GM21619 (cell line): ENCODE data around the gene ZNF19.
A peak's percentile ranks its signal among the peaks of the same experiment; 100 is the strongest.

Source experiments
- ATAC-seq: cut with Tn5 transposase; IDR thresholded peaks from one replicate; pipeline ENCODE4 v1.9.1; 2021; ENCODE audit not compliant: unreplicated experiment

Gene ZNF19

DNA sequence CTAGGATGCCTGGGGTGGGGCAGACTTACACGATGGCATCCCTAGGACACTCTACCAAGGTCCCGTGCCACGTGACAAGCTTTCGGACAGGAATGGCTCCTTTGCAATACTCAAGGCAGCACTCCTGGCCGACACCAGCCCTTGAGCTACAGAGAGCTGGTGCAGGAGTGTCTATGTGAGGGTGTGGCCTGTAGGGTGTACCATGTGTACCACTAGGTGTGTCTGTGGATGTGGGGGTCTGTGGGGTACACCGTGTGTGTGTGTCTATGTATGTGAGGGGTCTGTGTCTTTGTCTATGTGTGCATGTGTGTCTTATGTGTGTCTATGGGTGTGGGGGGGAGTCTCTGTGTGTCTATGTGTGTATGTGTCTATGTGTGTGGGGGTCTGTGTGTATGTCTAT, 45.4 kb downstream of the ZNF19 start:
- ATAC-seq, result no peak

DNA sequence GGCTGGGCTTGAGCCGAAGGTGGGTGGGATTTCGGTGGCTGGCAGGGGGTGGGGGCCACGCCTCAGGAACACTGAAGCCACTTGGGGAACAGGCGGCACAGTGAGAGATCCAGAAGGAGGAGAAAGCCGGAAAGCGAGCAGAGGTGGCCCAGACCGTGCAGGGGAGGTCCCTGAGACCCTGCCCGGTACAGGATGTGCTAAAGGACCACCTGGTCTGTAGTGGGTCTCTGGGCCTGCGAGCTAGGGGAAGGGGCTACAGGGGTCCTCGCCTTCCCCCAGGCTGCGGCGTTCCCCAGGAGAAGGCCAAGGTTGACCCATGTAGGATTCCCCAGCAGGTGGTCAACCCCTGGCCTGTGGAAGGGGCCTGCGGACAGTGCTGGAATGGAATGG, 47.1 kb downstream of the ZNF19 start, which contains the start of gene TLE7:
Gene TLE7, minus strand, starts transcription at position 4 of the 390 bp plus-strand sequence. CDS start 8,730 bp downstream, outside the sequence.
- ATAC-seq, result no peak

DNA sequence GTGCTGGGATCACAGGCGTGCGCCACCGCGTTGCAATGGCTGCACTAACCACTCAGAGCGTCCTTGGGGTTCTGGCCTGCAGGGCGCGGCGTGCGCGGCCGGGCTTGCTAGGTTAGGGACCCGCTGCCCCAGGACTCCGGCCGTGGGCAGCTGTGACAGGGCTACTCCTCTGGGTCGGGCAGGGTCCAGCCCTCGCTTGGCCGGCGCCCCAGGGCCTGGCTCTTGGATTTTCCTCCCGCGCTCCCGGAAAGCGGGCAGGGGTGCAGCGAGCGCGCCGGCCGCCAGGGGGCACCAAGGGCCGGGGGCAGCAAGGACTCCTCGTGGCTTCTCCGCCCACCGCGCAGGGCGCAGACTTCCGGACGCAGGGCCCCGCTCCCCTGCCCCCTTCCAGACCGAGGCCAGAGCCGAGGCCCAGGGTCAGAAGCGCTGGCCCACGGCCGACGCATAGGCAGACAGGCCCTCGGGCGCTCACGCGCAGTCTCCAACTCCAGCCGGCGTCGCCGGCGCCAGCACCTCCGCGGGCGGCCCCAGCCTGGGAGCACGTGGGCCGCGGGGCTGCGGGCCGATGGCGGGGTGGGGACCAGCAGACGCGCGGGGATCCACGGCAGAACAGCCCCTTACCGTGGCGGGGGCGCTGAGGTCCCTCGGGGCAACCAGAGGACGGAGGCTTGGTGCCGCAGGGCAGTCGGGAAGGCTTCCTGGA, 47.6 kb downstream of the ZNF19 start:
- ATAC-seq, result no peak

DNA sequence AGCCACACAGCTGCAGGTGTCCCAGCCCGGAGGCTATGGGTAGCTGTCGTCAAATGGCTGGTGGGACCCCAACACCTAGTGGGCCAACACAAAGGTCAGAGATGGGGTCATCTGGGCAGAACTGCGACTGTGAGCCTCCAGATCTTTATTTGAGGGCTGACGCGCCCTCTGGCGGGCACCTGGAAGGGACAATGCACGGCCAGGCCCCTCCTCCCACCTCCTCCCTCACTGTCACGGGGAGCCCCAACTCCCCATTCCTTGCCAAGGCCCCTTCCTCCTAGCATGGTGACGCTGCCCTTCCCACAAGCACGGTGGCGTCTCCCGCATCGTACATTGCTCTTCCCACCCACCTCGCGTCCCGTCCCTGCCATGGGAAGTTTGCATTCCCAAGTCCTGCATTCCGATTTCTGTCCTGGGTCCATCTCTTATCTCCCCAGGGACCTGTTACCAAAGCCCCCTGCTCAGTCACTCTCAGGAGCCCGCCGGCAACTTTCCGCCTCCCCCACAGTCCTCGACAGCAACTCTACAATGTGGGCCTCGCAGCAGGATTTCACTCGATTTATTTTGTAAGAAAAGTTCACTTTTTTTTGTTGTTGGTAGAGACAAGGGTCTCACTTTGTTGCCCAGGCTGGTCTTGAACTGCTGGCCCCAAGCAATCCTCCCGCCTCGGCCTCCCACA, 48.3 kb downstream of the ZNF19 start:
- ATAC-seq, result no peak

DNA sequence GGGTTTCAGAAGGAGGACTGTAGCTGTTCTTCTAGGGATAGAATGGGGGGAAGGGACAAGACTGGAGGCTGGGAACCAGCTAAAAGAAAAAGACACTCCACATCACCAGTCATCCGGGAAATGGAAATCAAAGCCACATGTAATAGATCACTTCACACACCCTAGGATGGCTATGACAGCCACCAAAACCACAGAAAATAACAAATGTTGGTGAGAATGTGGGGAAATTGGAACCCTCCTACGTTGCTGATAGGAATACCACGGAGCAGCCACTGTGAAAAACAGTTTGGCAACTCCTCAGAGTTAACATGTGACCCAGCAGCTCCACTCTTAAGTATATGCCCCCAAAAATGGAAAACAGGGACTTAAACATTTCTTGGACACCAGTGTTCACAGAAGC, 49.6 kb downstream of the ZNF19 start:
- ATAC-seq, result no peak

DNA sequence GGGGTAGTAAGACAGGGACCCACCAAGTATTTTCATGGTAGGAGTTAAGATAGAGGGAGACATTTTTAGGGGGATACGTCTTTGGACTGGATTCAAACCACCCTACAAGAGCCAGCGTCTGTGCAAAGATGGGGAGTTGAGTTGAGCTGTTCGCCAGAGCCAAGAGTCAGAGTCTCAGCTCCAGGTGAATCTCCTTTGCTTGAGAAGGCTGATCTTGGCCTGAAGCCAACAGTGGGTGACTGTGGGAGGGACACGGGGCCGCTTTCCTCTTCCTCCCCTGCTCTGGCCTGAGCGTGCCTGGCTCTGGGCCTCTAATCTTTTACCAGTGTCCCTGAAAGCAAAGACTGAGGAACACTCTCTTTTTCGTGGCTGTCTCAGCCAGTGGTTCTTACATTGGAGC, 52.7 kb downstream of the ZNF19 start:
- no peak for ATAC-seq

DNA sequence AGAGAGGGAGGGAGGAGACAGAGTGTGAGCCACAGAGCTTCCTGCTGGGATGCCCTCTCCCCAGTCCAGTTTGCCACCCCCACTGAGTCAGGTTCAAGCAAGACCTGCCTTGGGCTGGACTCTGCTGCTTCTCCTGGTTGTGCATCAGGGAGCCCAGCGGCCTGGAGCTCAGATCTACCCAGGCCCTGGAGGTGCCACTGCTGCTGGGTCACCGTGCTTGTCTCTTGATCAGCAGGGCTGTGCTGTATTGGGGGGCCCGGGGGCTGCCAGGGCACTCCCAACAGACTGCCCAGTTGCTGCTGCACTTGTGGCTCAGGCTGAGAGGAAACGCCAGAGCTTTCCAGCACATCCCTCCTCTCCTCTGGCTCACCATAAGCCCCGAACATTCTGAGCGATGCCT, 56.2 kb downstream of the ZNF19 start:
- ATAC-seq, result no peak

DNA sequence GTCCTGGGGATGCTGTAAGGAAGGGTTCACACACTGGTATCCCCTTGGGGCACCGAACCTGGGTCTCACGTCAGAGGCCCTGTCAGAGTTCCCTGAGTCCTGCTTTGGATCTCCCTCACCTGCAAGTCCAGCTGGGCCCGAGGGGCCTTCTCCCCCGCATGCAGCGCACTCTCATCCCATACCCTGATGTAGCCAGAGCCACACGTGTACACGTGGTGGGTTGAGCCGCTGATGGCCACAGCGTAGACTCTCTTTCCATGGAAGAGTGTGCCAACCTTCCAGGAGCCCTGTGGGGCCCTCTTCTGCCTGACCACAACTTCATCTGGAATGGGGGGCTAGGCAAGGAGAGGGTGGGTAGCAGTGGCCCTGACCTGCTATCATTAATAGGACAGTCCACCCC, 57.1 kb downstream of the ZNF19 start:
- no peak for ATAC-seq

DNA sequence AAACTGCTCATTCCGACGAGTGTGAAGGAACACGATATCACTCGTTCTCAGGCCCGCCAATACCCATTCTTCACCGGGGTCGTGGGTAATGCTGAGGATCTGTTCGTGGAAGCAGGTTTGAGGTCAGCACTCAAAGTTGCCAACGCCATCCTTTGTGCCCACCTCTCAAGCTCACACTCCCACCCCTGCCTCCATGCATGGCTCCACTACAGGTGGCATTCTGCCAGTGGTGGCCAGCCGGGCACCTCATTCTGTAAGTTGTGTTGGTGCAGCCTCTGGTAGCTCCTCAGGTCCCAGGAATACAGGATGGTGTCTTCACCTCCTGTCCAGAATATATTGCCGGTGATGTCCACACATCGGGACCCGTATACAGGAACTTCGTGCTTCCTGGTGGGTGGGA, 57.9 kb downstream of the ZNF19 start:
- no peak for ATAC-seq

DNA sequence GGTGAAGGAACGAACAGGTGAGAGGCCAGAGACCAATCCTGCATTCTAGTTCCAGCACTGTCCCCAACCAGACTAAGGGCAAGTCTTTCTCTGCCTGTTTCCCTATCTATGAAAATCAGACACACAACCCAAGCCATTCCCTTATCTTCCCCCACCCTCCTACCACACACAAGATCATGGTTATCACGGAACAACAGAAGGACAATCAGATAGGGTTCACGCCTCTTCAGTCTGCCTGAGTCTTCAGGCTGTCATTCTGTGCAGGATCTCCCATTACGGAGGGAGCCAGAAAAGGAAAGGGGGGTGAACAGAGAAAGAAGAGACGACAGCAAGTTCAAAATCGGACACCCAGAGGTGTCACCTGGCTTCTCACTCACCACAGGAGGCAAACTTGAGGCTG, 58.4 kb downstream of the ZNF19 start:
- no peak for ATAC-seq

DNA sequence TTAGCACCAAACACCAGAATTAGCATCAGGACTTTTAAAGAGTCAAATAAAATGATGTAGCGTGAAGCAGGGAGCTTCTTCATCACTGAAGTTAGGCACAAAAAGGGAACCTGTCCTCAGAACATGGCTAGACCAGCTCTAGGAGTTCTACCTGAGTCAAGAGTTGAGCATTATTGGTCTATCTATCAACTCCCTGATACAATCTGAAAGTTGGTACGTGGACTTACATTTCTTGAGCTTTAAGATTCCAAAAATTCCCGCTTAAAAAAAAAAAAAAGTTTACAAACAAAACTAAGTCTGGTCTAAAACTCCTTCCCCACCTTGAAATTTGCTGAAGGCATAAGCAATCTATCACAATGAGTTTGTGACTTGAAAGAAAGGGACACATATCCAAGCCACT, 59.5 kb downstream of the ZNF19 start:
- no peak for ATAC-seq

DNA sequence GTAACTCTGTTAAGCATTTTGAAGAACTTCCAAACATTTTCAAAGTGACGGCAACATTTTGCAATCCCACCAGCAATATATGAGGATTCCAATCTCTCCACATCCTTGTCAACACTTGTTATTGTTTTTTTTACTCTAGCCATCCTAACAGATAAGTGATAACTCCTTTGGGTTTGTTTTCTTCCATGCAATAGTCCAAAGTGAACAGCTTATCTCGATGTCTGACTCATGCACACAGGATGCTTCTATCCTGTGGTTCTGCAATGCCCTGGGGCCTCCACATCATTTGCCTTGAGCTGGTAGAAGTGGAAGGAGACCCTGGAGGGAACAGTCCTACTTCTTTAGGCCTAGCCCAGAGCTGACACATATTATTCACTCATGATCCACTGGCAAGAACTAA, 60.2 kb downstream of the ZNF19 start:
- no peak for ATAC-seq

DNA sequence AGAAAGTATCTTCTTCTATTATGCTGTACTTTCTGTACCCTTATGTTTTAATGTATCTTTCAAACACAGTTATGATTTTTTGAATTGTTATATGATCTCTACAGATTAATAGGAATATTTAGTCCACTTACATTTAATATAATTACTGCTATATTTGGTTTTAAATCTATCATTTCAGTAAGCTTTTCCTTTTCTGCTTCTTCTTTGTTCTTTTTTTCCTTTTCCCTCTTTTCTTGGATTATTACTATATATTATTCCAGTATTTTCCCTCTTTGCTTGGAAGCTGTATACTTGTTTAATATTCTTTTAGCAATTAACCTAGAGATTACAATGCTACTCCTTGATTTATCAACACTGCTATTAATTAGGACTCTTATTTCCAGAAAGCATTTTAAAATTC, 60.7 kb downstream of the ZNF19 start:
- ATAC-seq, result no peak

DNA sequence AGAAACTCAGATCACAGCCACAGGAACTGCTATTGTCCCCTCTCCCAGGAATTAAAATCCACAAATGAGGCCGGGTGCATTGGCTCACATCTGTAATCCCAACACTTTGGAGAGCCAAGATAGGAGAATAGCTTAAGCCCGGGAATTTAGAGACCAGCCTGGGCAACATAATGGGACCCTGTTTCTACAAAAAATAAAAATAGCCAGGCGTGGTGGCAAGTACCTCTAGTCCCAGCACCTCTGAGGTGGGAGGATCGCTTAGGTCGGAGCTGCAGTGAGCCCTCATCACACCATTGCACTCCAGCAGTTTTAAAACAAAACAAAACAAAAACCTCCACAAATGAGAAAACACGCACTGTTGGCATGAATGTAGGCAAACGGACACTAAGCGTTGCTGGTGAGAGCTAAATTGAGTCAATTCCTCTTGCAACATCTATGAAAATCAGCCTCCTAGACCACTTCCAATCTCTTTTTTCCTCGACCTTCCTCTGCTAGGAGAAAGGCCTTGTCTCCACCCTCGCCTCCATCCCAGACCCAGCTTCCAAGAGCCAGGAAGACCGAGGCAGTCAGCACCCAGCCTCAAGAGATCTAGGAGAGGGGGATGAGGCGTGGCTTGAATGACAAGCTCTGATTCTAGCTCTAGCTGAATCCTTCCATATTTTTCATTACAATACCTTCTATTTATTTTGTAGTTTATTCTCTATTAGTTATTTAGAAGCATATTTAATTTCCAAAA, 62.1 kb downstream of the ZNF19 start:
- ATAC-seq, result no peak

DNA sequence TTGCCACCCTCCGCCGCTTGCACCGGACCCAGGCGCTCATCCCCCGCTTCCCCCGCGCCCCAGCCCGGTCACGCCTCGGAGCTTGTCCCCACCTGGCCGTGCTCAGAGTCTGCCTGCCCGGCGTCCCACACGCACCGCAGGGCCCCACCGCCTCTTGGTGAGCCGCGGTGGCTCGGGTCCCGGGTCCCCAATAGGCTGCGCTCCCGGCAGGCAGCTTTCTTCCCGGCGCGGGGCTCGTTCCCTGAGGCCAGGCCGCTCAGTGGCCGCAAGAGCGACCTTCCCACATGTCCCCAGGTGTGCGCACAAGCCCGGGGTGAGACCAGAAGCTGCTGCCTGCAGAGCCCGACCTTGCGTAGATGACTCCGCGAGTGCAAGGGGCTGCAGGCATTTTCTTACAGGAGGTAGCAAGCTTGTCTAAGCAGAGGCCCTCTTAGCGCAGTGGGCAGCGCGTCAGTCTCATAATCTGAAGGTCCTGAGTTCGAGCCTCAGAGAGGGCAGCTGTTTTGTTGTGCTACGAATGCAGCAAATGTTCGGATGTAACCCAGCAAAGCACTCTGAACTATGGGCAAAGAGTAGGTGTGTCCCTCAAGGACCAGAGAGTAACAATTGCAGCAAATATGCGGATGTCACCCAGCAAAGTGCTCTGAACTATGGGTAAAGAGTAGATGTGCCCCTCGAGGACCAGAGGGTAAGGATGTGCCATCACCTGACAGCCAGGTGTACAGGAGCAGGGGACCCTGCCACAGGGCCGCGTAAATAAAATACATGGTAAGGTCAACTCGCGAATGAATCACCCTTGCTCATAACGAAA, 62.9 kb downstream of the ZNF19 start:
- peak; percentile 73 for ATAC-seq

DNA sequence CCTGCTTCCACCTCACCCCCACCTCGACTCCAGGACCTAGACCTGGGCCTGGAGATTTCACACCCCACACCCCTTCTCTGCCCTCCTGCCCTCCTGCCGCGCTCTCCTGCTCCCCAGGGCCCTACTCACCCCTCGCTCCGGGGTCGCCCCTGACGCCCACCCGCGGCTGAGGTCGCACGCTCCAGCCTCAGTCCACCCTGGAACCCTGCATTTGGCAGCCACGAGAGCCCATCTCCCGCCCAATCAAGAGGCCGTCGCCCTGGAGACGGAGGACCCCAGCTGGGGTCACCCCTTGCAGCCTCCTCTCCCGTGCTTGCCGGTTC, 63.4 kb downstream of the ZNF19 start:
- ATAC-seq, result no peak

DNA sequence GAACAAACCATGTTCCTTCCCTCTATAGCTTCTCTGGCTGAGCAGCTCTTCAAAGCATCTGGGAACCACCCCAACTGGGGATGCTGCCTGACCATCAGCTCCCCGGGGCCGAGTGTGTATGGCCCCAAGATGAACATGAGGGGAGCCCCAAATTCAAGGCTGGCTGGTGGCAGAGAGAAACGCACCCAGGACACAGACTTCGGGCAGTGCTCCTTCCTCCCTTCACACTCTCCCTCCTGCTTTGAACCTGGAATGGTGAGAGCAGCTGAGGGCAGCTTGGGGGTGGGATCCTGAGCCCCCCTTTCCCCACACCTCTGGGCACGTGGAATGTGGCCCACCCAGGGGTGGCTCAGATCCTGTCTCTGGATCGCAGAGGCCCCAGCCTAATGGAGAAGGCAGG, 64.5 kb downstream of the ZNF19 start:
- ATAC-seq, result no peak

DNA sequence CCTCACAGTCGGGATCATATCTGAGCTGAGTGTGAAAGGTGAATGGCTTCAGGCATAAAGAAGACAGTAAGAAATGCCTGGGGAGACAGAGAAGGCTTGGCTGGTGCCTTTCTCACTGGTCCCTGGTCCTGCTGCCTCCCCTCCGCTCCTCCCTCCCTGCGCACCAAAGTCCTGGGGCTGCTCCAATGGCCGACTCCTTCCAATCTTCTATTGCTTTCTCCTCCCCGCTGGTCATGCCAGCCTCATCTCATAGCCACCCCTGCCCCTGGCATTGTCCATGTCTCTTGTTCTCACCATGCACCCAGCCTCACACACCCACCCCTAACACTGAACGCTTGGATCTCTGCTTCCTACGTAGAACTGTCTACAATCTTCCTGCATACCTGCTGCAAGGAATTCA, 65.3 kb downstream of the ZNF19 start:
- ATAC-seq, result no peak
